WTC11 (cell line): ENCODE measurements around the gene GAL3ST2. TPM values are rescaled to one million over a fixed set of nuclear protein-coding genes. Genes with fewer than 3 reads are reported as not detected.
A peak's percentile ranks its signal among the peaks of the same experiment; 100 is the strongest.

ENCODE experiments used
- ATAC-seq: fragments of 200-7000 bp; cut with Tn5 transposase; 2 replicates; pipeline ENCODE4 v1.10.0; 2021; ENCODE audit warnings: mild to moderate bottlenecking, moderate library complexity
- CTCF ChIA-PET: fragments of 300-600 bp; sonication (Branson Sonifier 250); formaldehyde crosslinking; loops from one replicate; lab custom pipeline; 2021; ENCODE audit warnings: antibody characterized with exemption; lab: Charles Lee
- POLR2A ChIA-PET: fragments of 350-600 bp; sonication (Branson Sonifier 250); formaldehyde crosslinking; loops from one replicate; lab custom pipeline; 2021; ENCODE audit warnings: antibody characterized with exemption; lab: Charles Lee
- DNase-seq: peaks from one replicate; pipeline ENCODE4 v3.0.0; 2021; ENCODE audit warnings: low spot score
- H3K27ac Mint-ChIP-seq: 2 replicates; pipeline ENCODE4 v1.8.0; 2021; ENCODE audit warnings: mixed read lengths
- H3K27me3 Mint-ChIP-seq: 2 replicates; pipeline ENCODE4 v1.8.0; 2021; ENCODE audit warnings: low read depth, mild to moderate bottlenecking, moderate library complexity, mixed read lengths
- H3K36me3 Mint-ChIP-seq: 2 replicates; pipeline ENCODE4 v1.8.0; 2021; ENCODE audit warnings: mixed read lengths
- H3K4me1 Mint-ChIP-seq: 2 replicates; pipeline ENCODE4 v1.8.0; 2022; ENCODE audit warnings: mixed read lengths
- H3K4me3 Mint-ChIP-seq: 2 replicates; pipeline ENCODE4 v1.8.0; 2021; ENCODE audit warnings: mild to moderate bottlenecking, moderate library complexity, mixed read lengths
- H3K9me3 Mint-ChIP-seq: 2 replicates; pipeline ENCODE4 v1.8.0; 2021; ENCODE audit warnings: mixed read lengths
- CBFB ChIP-seq: sonication (generic); formaldehyde crosslinking; IDR thresholded peaks from 2 replicates; pipeline ENCODE4 v1.8.1; 2022; ENCODE audit warnings: mild to moderate bottlenecking, low read depth, missing genetic modification reagents
- EMX1 ChIP-seq: fragments of 250-450 bp; sonication (Bioruptor Pico); IDR thresholded peaks from 2 replicates; pipeline ENCODE4 v1.8.0; 2021; ENCODE audit warnings: mild to moderate bottlenecking
- ESRRA ChIP-seq: sonication (generic); formaldehyde crosslinking; IDR thresholded peaks from 2 replicates; pipeline ENCODE4 v1.8.1; 2022; ENCODE audit warnings: mild to moderate bottlenecking, missing genetic modification reagents, borderline replicate concordance
- FOXK1 ChIP-seq: sonication (generic); formaldehyde crosslinking; IDR thresholded peaks from 2 replicates; pipeline ENCODE4 v1.8.0; 2022; ENCODE audit warnings: mild to moderate bottlenecking, moderate library complexity, missing genetic modification reagents
- GTF2I ChIP-seq: fragments of 250-450 bp; sonication (Bioruptor Pico); conservative IDR thresholded peaks from 2 replicates; pipeline ENCODE4 v1.4.0; 2021; ENCODE audit warnings: mild to moderate bottlenecking
- JAZF1 ChIP-seq: fragments of 250-450 bp; sonication (Bioruptor Pico); IDR thresholded peaks from 2 replicates; pipeline ENCODE4 v1.9.0; 2021; ENCODE audit warnings: moderate library complexity, mild to moderate bottlenecking, inconsistent platforms
- KAT7 ChIP-seq: sonication (generic); formaldehyde crosslinking; IDR thresholded peaks from 2 replicates; pipeline ENCODE4 v1.8.1; 2023; ENCODE audit warnings: missing genetic modification reagents, mild to moderate bottlenecking, borderline replicate concordance
- OVOL2 ChIP-seq: fragments of 250-450 bp; sonication (Bioruptor Pico); IDR thresholded peaks from 2 replicates; pipeline ENCODE4 v1.9.0; 2021; ENCODE audit warnings: mild to moderate bottlenecking, borderline replicate concordance
- PRRX2 ChIP-seq: fragments of 250-450 bp; sonication (Bioruptor Pico); IDR thresholded peaks from 2 replicates; pipeline ENCODE4 v1.8.0; 2021; ENCODE audit warnings: mild to moderate bottlenecking
- SMAD3 ChIP-seq: sonication (generic); formaldehyde crosslinking; IDR thresholded peaks from 2 replicates; pipeline ENCODE4 v1.8.0; 2022; ENCODE audit warnings: missing genetic modification reagents, mild to moderate bottlenecking, borderline replicate concordance
- SOX15 ChIP-seq: fragments of 250-450 bp; sonication (Bioruptor Pico); IDR thresholded peaks from 2 replicates; pipeline ENCODE4 v1.9.0; 2021; ENCODE audit warnings: mild to moderate bottlenecking
- ZNF423 ChIP-seq: fragments of 250-450 bp; sonication (Bioruptor Pico); IDR thresholded peaks from 2 replicates; pipeline ENCODE4 v2.1.2; 2022; ENCODE audit warnings: mild to moderate bottlenecking, moderate library complexity
- total RNA-seq: library from RNA; stranded (reverse); gene quantifications from 3 replicates; pipeline ENCODE4 v1.2.3, GENCODE V29; 2021
- TF ChIP-seq, protein P1 (sequence below): sonication (generic); formaldehyde crosslinking; IDR thresholded peaks from 2 replicates; pipeline ENCODE4 v1.8.0; 2023; ENCODE audit warnings: mild to moderate bottlenecking, missing genetic modification reagents
- TF ChIP-seq, protein P2 (sequence below): sonication (generic); formaldehyde crosslinking; IDR thresholded peaks from 2 replicates; pipeline ENCODE4 v1.8.0; 2022; ENCODE audit warnings: mild to moderate bottlenecking, missing genetic modification reagents
- TF ChIP-seq, protein P3 (sequence below): sonication (generic); formaldehyde crosslinking; IDR thresholded peaks from 2 replicates; pipeline ENCODE4 v1.8.1; 2022; ENCODE audit warnings: low read depth, mild to moderate bottlenecking, moderate library complexity, missing genetic modification reagents, borderline replicate concordance
- TF ChIP-seq, protein P4 (sequence below): sonication (generic); formaldehyde crosslinking; conservative IDR thresholded peaks from 2 replicates; pipeline ENCODE4 v1.8.1; 2022; ENCODE audit warnings: mild to moderate bottlenecking, missing genetic modification reagents
- TF ChIP-seq, protein P5 (sequence below): fragments of 250-450 bp; sonication (Bioruptor Pico); IDR thresholded peaks from 2 replicates; pipeline ENCODE4 v2.1.2; 2022; ENCODE audit warnings: mild to moderate bottlenecking, moderate library complexity
- TF ChIP-seq, protein P6 (sequence below): sonication (generic); formaldehyde crosslinking; IDR thresholded peaks from 2 replicates; pipeline ENCODE4 v1.8.1; 2022; ENCODE audit warnings: mild to moderate bottlenecking, moderate library complexity, missing genetic modification reagents

GAL3ST2 gene
- total RNA-seq, 1 experiment from 2014 or later = 0.98 TPM

DNA sequence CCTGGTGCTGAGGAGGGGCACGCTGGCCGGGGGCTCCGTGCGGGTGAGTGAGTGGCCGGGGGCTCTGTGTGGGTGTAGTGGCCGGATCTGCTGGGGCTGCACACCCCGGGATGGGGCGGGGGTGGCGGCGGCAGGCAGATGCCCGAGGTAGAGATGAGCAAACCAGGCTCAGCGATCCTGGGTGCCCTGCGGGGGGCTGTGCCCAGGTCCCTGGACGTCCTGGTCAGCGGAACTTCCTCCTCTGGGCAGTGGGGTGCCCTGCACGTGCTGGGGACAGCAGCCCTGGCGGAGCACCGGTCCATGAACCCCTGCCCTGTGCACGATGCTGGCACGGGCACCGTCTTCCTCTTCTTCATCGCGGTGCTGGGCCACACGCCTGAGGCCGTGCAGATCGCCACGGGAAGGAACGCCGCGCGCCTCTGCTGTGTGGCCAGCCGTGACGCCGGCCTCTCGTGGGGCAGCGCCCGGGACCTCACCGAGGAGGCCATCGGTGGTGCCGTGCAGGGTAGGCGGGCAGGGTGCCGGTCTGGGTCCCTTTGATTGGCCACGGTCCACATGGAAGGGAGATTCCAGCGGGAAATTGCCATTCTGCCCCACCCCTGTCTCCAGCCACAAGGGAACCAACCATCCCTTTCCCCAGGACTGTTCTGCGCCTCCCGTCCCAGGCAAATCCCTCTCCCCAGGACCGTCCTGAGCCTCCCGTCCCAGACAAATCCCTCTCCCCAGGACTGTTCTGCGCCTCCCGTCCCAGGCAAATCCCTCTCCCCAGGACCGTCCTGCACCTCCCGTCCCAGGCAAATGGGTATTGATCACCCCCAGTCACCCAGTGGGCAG is 38.2 kb downstream of the GAL3ST2 start (continued):
- TF ChIP-seq, protein P1, sequence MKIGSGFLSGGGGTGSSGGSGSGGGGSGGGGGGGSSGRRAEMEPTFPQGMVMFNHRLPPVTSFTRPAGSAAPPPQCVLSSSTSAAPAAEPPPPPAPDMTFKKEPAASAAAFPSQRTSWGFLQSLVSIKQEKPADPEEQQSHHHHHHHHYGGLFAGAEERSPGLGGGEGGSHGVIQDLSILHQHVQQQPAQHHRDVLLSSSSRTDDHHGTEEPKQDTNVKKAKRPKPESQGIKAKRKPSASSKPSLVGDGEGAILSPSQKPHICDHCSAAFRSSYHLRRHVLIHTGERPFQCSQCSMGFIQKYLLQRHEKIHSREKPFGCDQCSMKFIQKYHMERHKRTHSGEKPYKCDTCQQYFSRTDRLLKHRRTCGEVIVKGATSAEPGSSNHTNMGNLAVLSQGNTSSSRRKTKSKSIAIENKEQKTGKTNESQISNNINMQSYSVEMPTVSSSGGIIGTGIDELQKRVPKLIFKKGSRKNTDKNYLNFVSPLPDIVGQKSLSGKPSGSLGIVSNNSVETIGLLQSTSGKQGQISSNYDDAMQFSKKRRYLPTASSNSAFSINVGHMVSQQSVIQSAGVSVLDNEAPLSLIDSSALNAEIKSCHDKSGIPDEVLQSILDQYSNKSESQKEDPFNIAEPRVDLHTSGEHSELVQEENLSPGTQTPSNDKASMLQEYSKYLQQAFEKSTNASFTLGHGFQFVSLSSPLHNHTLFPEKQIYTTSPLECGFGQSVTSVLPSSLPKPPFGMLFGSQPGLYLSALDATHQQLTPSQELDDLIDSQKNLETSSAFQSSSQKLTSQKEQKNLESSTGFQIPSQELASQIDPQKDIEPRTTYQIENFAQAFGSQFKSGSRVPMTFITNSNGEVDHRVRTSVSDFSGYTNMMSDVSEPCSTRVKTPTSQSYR (CRISPR knock-in tag) = no peak

DNA sequence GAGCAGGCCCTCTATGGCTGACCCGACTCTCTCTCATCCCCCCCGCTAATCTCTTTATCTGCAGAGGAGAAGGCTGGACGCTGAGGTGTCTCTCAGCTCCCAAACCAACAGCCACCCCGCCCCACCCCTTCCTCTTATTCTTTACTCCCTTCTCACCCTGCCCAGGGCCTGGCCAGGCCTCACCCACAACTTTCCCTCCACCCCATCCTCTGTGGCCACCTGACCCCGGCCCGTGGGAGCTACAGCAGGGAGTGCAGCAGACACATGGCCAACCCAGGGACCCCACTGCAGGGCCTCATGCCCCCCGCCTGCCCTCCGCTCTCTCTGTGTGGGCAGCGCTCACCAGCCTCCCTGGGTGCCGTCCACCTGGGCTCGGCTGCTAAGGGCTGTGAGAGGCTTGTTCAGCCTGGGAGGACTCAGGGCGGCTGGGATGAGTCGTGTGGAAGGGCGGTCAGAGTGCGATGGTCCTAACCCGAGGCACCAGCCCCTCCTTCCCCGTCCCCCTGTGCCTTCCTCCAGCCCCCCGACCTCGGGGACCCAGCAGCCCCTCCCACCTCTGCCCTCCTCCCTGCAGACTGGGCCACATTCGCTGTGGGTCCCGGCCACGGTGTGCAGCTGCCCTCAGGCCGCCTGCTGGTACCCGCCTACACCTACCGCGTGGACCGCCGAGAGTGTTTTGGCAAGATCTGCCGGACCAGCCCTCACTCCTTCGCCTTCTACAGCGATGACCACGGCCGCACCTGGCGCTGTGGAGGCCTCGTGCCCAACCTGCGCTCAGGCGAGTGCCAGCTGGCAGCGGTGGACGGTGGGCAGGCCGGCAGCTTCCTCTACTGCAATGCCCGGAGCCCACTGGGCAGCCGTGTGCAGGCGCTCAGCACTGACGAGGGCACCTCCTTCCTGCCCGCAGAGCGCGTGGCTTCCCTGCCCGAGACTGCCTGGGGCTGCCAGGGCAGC is 39.1 kb downstream of the GAL3ST2 start:
- Mint-ChIP-seq H3K36me3 (no peaks in the 10 kb centered on the region), H3K27me3 (no peaks in the 10 kb centered on the region)
- no peak for DNase-seq
- CTCF ChIA-PET = no interaction called here
- POLR2A ChIA-PET = no interaction called here
- TF ChIP-seq, protein P2, sequence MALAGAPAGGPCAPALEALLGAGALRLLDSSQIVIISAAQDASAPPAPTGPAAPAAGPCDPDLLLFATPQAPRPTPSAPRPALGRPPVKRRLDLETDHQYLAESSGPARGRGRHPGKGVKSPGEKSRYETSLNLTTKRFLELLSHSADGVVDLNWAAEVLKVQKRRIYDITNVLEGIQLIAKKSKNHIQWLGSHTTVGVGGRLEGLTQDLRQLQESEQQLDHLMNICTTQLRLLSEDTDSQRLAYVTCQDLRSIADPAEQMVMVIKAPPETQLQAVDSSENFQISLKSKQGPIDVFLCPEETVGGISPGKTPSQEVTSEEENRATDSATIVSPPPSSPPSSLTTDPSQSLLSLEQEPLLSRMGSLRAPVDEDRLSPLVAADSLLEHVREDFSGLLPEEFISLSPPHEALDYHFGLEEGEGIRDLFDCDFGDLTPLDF (CRISPR knock-in tag) = no peak
- TF ChIP-seq, protein P3, sequence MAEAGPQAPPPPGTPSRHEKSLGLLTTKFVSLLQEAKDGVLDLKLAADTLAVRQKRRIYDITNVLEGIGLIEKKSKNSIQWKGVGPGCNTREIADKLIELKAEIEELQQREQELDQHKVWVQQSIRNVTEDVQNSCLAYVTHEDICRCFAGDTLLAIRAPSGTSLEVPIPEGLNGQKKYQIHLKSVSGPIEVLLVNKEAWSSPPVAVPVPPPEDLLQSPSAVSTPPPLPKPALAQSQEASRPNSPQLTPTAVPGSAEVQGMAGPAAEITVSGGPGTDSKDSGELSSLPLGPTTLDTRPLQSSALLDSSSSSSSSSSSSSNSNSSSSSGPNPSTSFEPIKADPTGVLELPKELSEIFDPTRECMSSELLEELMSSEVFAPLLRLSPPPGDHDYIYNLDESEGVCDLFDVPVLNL (CRISPR knock-in tag) = 0 out of 2 replicates have a peak, but pooled peaks have one; percentile 26
- TF ChIP-seq PRRX2 (CRISPR knock-in tag) = no peak
- TF ChIP-seq, all 79 proteins: peak for 1
- no peaks in the 10 kb centered on the region for H3K4me1 Mint-ChIP-seq
- H3K9me3 Mint-ChIP-seq = no peaks in the 10 kb centered on the region
- ATAC-seq = no peak
- H3K4me3 Mint-ChIP-seq = no peak overlapping the region
- H3K27ac Mint-ChIP-seq = no peak overlapping the region

DNA sequence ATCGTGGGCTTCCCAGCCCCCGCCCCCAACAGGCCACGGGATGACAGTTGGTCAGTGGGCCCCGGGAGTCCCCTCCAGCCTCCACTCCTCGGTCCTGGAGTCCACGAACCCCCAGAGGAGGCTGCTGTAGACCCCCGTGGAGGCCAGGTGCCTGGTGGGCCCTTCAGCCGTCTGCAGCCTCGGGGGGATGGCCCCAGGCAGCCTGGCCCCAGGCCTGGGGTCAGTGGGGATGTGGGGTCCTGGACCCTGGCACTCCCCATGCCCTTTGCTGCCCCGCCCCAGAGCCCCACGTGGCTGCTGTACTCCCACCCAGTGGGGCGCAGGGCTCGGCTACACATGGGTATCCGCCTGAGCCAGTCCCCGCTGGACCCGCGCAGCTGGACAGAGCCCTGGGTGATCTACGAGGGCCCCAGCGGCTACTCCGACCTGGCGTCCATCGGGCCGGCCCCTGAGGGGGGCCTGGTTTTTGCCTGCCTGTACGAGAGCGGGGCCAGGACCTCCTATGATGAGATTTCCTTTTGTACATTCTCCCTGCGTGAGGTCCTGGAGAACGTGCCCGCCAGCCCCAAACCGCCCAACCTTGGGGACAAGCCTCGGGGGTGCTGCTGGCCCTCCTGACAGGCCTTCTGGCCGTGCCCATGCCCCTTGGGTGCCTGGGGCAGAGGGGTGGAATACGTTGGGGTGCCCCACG is 40.0 kb downstream of the GAL3ST2 start:
- H3K36me3 Mint-ChIP-seq = no peaks in the 10 kb centered on the region
- CTCF ChIA-PET = no interaction called here
- ATAC-seq (no peak), DNase-seq (no peak)
- H3K4me3 Mint-ChIP-seq = no peak overlapping the region
- H3K27me3 Mint-ChIP-seq = no peaks in the 10 kb centered on the region
- H3K4me1 Mint-ChIP-seq = peaks cover 4% of the 10 kb centered on the region; the same call in 1 of the 2 replicates
- H3K27ac Mint-ChIP-seq = no peak overlapping the region
- POLR2A ChIA-PET = no interaction called here
- no peaks in the 10 kb centered on the region for H3K9me3 Mint-ChIP-seq
- TF ChIP-seq JAZF1 (CRISPR knock-in tag) = no peak
- TF ChIP-seq, protein P4, sequence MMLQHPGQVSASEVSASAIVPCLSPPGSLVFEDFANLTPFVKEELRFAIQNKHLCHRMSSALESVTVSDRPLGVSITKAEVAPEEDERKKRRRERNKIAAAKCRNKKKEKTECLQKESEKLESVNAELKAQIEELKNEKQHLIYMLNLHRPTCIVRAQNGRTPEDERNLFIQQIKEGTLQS (CRISPR knock-in tag) = no peak
- TF ChIP-seq, protein P5, sequence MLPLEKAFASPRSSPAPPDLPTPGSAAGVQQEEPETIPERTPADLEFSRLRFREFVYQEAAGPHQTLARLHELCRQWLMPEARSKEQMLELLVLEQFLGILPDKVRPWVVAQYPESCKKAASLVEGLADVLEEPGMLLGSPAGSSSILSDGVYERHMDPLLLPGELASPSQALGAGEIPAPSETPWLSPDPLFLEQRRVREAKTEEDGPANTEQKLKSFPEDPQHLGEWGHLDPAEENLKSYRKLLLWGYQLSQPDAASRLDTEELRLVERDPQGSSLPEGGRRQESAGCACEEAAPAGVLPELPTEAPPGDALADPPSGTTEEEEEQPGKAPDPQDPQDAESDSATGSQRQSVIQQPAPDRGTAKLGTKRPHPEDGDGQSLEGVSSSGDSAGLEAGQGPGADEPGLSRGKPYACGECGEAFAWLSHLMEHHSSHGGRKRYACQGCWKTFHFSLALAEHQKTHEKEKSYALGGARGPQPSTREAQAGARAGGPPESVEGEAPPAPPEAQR (CRISPR knock-in tag) = no peak
- TF ChIP-seq GTF2I (CRISPR knock-in tag) = no peak
- no peak for TF ChIP-seq CBFB (CRISPR knock-in tag)
- TF ChIP-seq FOXK1 (CRISPR knock-in tag) = no peak
- TF ChIP-seq, protein P3 (CRISPR knock-in tag) = no peak
- TF ChIP-seq, protein P2 (CRISPR knock-in tag) = no peak
- no peak for TF ChIP-seq OVOL2 (CRISPR knock-in tag)
- TF ChIP-seq ZNF423 (CRISPR knock-in tag) = no peak
- TF ChIP-seq EMX1 (CRISPR knock-in tag) = no peak
- no peak for TF ChIP-seq SOX15 (CRISPR knock-in tag)
- TF ChIP-seq, protein P6, sequence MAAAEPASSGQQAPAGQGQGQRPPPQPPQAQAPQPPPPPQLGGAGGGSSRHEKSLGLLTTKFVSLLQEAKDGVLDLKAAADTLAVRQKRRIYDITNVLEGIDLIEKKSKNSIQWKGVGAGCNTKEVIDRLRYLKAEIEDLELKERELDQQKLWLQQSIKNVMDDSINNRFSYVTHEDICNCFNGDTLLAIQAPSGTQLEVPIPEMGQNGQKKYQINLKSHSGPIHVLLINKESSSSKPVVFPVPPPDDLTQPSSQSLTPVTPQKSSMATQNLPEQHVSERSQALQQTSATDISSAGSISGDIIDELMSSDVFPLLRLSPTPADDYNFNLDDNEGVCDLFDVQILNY = no peak
- TF ChIP-seq ESRRA (CRISPR knock-in tag) = no peak
- no peak for TF ChIP-seq KAT7 (CRISPR knock-in tag)
- no peak for TF ChIP-seq SMAD3 (CRISPR knock-in tag)
